ENCODE results near the gene HLA-DRB1.

- TF ChIP-seq, protein P1, sequence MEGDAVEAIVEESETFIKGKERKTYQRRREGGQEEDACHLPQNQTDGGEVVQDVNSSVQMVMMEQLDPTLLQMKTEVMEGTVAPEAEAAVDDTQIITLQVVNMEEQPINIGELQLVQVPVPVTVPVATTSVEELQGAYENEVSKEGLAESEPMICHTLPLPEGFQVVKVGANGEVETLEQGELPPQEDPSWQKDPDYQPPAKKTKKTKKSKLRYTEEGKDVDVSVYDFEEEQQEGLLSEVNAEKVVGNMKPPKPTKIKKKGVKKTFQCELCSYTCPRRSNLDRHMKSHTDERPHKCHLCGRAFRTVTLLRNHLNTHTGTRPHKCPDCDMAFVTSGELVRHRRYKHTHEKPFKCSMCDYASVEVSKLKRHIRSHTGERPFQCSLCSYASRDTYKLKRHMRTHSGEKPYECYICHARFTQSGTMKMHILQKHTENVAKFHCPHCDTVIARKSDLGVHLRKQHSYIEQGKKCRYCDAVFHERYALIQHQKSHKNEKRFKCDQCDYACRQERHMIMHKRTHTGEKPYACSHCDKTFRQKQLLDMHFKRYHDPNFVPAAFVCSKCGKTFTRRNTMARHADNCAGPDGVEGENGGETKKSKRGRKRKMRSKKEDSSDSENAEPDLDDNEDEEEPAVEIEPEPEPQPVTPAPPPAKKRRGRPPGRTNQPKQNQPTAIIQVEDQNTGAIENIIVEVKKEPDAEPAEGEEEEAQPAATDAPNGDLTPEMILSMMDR (IDR thresholded peaks at IDR 0.05) = no peak
- no peak for TF ChIP-seq EZH2 (IDR thresholded peaks at IDR 0.05)
- TF ChIP-seq EZH2phosphoT487 (IDR thresholded peaks at IDR 0.05) = no peak
Observed at GRCh38 chr6:32615885-32616532, 26.4 kb upstream of the HLA-DRB1 start.

Measured in neural progenitor cell (in vitro differentiated cells).